ENCODE measurements around the gene ALX3.

The ALX3 gene

GRCh38 chr1:110061341-110061740 is 9.1 kb downstream of the ALX3 start:
- Histone ChIP-seq H3K9me3 (no peaks in the 10 kb centered on the region), H3K4me3 (ENCODE audit: low read depth in 1 of 2, low read length in 1 of 2) (no peak overlapping the region), H3K27ac (no peak overlapping the region), H3K27me3 (peaks cover 23% of the 10 kb centered on the region), H3K4me1 (ENCODE audit: control insufficient read depth in 1 of 2, insufficient read depth in 1 of 2, low read depth in 1 of 2, low read length in 1 of 2) (no peaks in the 10 kb centered on the region), H3K36me3 (peaks cover 45% of the 10 kb centered on the region)
- TF ChIP-seq CTCF (IDR thresholded peaks at IDR 0.05): no peak

- peaks cover 52% of the 10 kb centered on the region for H3K36me3 ChIP-seq
- no peaks in the 10 kb centered on the region for H3K4me1 ChIP-seq (ENCODE audit: control insufficient read depth in 1 of 2, insufficient read depth in 1 of 2, low read depth in 1 of 2, low read length in 1 of 2)
- H3K27ac ChIP-seq: no peak overlapping the region
- H3K4me3 ChIP-seq (ENCODE audit: low read depth in 1 of 2, low read length in 1 of 2): no peak overlapping the region
- no peak for TF ChIP-seq CTCF (IDR thresholded peaks at IDR 0.05)
- no peaks in the 10 kb centered on the region for H3K9me3 ChIP-seq
- H3K27me3 ChIP-seq: peaks cover 17% of the 10 kb centered on the region
Measured at GRCh38 chr1:110060662-110061060, 9.8 kb downstream of the ALX3 start.

GRCh38 chr1:110060034-110060661 is 10.3 kb downstream of the ALX3 start:
- Histone ChIP-seq H3K27ac (no peak overlapping the region), H3K9me3 (no peaks in the 10 kb centered on the region), H3K4me1 (ENCODE audit: control insufficient read depth in 1 of 2, insufficient read depth in 1 of 2, low read depth in 1 of 2, low read length in 1 of 2) (no peaks in the 10 kb centered on the region), H3K27me3 (peaks cover 12% of the 10 kb centered on the region), H3K4me3 (ENCODE audit: low read depth in 1 of 2, low read length in 1 of 2) (no peak overlapping the region), H3K36me3 (peaks cover 57% of the 10 kb centered on the region)
- TF ChIP-seq CTCF (IDR thresholded peaks at IDR 0.05): peak; percentile 85

GRCh38 chr1:110059133-110059863 is 11.2 kb downstream of the ALX3 start:
- peaks cover 65% of the 10 kb centered on the region for H3K36me3 ChIP-seq
- no peaks in the 10 kb centered on the region for H3K4me1 ChIP-seq (ENCODE audit: control insufficient read depth in 1 of 2, insufficient read depth in 1 of 2, low read depth in 1 of 2, low read length in 1 of 2)
- TF ChIP-seq CTCF (IDR thresholded peaks at IDR 0.05): no peak

GRCh38 chr1:110058591-110058990 is 11.9 kb downstream of the ALX3 start:
- H3K27ac ChIP-seq: no peak overlapping the region
- no peaks in the 10 kb centered on the region for H3K9me3 ChIP-seq
- no peak for TF ChIP-seq CTCF (IDR thresholded peaks at IDR 0.05)
- peaks cover 72% of the 10 kb centered on the region for H3K36me3 ChIP-seq
- no peaks in the 10 kb centered on the region for H3K27me3 ChIP-seq
- no peaks in the 10 kb centered on the region for H3K4me1 ChIP-seq (ENCODE audit: control insufficient read depth in 1 of 2, insufficient read depth in 1 of 2, low read depth in 1 of 2, low read length in 1 of 2)
- H3K4me3 ChIP-seq (ENCODE audit: low read depth in 1 of 2, low read length in 1 of 2): no peak overlapping the region

More at GRCh38 chr1:110059133-110059863, 11.2 kb downstream of the ALX3 start:
- Histone ChIP-seq H3K27me3 (peaks cover 3% of the 10 kb centered on the region), H3K27ac (no peak overlapping the region), H3K4me3 (ENCODE audit: low read depth in 1 of 2, low read length in 1 of 2) (no peak overlapping the region), H3K9me3 (no peaks in the 10 kb centered on the region)
